Kidney (tissue), 22 donors: ENCODE data around the gene RPF1. TPM values are rescaled to one million over a fixed set of nuclear protein-coding genes. Genes with fewer than 3 reads are reported as not detected.

Experiments
- DNase-seq, 5 donors: peaks; one replicate each; pipeline ENCODE4 v3.0.0-alpha.2; 2013 to 2020
- FAIRE-seq: peaks from 2 replicates; lab custom pipeline; 2012; peaks lifted over from hg19 to GRCh38; lab: Jason Lieb, UNC
- H3K27ac ChIP-seq, 2 donors: one replicate each; pipeline ENCODE4 v1.7.0; 2013; ENCODE audit warnings: low read depth in 2 of 2, low read length in 2 of 2, inconsistent platforms in 1 of 2
- H3K27me3 ChIP-seq: one replicate; pipeline ENCODE4 v1.7.1; 2013; ENCODE audit warnings: low read length, inconsistent platforms; ENCODE audit not compliant: control insufficient read depth, insufficient read depth
- H3K36me3 ChIP-seq, 3 donors: one replicate each; pipeline versions ENCODE4 v1.7.0 to v1.7.1; 2013; ENCODE audit warnings: low read length in 3 of 3, control low read depth in 1 of 3, inconsistent platforms in 1 of 3; ENCODE audit not compliant: insufficient read depth in 3 of 3, control insufficient read depth in 2 of 3
- H3K4me1 ChIP-seq, 3 donors: one replicate each; pipeline versions ENCODE4 v1.7.0 to v1.7.1; 2013; ENCODE audit warnings: low read length in 3 of 3, inconsistent platforms in 1 of 3, low read depth in 1 of 3; ENCODE audit not compliant: control insufficient read depth in 2 of 3, insufficient read depth in 2 of 3
- H3K4me3 ChIP-seq, 3 donors: one replicate each; pipeline versions ENCODE4 v1.7.0 to v1.8.1; 2013; ENCODE audit warnings: low read length in 3 of 3, control low read depth in 1 of 3, inconsistent platforms in 1 of 3
- H3K9ac ChIP-seq, 3 donors: one replicate each; pipeline versions ENCODE4 v1.7.0 to v1.7.1; 2013; ENCODE audit warnings: low read length in 3 of 3, control low read depth in 1 of 3, inconsistent platforms in 1 of 3
- H3K9me3 ChIP-seq, 3 donors: one replicate each; pipeline versions ENCODE4 v1.7.0 to v1.7.1; 2013; ENCODE audit warnings: low read length in 3 of 3, control low read depth in 1 of 3, inconsistent platforms in 1 of 3; ENCODE audit not compliant: control insufficient read depth in 2 of 3, insufficient read depth in 1 of 3
- CTCF ChIP-seq: IDR thresholded peaks from 3 replicates; pipeline ENCODE4 v1.5.1; 2012; ENCODE audit warnings: mild to moderate bottlenecking, moderate library complexity, borderline replicate concordance; ENCODE audit not compliant: insufficient read depth; ENCODE audit errors: extremely low read depth
- intact Hi-C: fragments of 100-400 bp; cut with DNase I; formaldehyde crosslinking; loops from one replicate; pipeline ENCODE4 v1.11.1; 2022
- long read RNA-seq, 10 donors: library from polyadenylated mRNA in 1 of 10; unstranded in 1 of 10; transcript quantifications; one replicate each; pipeline ENCODE4 v2.0.0 and lab custom pipeline, GENCODE V29; 2021 to 2026
- polyA plus RNA-seq: library from polyadenylated mRNA; stranded (reverse); fragments of 350-450 nt; fragmentation: Illumina TruSeq; extraction: RNeasy Lipid Tissue Mini Kit (QIAGEN cat#74804); gene quantifications from one replicate; pipeline ENCODE4 v1.2.3, GENCODE V29; 2014; ENCODE audit warnings: low read depth, low replicate concordance; ENCODE audit not compliant: insufficient read depth
- total RNA-seq: library from RNA; stranded (reverse); fragmentation: NEBNext Ultra II Directional; extraction: Animal tissue kit (Norgen Biotek cat#: 25700); gene quantifications from one replicate; pipeline ENCODE4 v1.2.1, GENCODE V29; 2021
- donor health status: control.
- donor health status: control.
- donor health status: control.
- donor health status: control.
- donor health status: control.
- donor health status: DM: yes; HTN: yes; CAD: no.
- donor health status: Normal renal cell carcinoma (clear cell type).

The RPF1 gene
- total RNA-seq (29.6 TPM), polyA plus RNA-seq (44.1 TPM)
- long read RNA-seq, donor 1, transcript RPF1-201 (9 exons, 1,385 nt): major isoform, 5 of 633 reads
- long read RNA-seq, donor 1, partial matches to known transcripts: 109 of 633 reads
- long read RNA-seq, donor 1, other reads (novel, unspliced or antisense): 519 of 633 reads
- long read RNA-seq, donor 2, transcript RPF1-201 (9 exons, 1,385 nt): major isoform, 20 of 509 reads
- long read RNA-seq, donor 2, partial matches to known transcripts: 61 of 509 reads
- long read RNA-seq, donor 2, other reads (novel, unspliced or antisense): 427 of 509 reads
- long read RNA-seq, donor 3, transcript RPF1-201 (9 exons, 1,385 nt): major isoform, 17 of 36 reads
- long read RNA-seq, donor 3, partial matches to known transcripts: 18 of 36 reads
- long read RNA-seq, donor 3, other reads (novel, unspliced or antisense): 0 of 36 reads
- long read RNA-seq, donor 4, transcript RPF1-201 (9 exons, 1,385 nt): major isoform, 13 of 13 reads
- long read RNA-seq, donor 4, partial matches to known transcripts: 0 of 13 reads
- long read RNA-seq, donor 4, other reads (novel, unspliced or antisense): 0 of 13 reads
- long read RNA-seq, donor 5: 0 reads
- long read RNA-seq, donor 6, transcript RPF1-201 (9 exons, 1,385 nt): major isoform, 33 of 1,071 reads
- long read RNA-seq, donor 6, partial matches to known transcripts: 161 of 1,071 reads
- long read RNA-seq, donor 6, other reads (novel, unspliced or antisense): 874 of 1,071 reads
- long read RNA-seq, donor 7, transcript RPF1-201 (9 exons, 1,385 nt): major isoform, 15 of 16 reads
- long read RNA-seq, donor 7, partial matches to known transcripts: 1 of 16 reads
- long read RNA-seq, donor 7, other reads (novel, unspliced or antisense): 0 of 16 reads
- long read RNA-seq, donor 8, transcript RPF1-201 (9 exons, 1,385 nt): major isoform, 9 of 695 reads
- long read RNA-seq, donor 8, partial matches to known transcripts: 655 of 695 reads
- long read RNA-seq, donor 8, other reads (novel, unspliced or antisense): 31 of 695 reads
- long read RNA-seq, donor 9, transcript RPF1-201 (9 exons, 1,385 nt): major isoform, 5 of 5 reads
- long read RNA-seq, donor 9, partial matches to known transcripts: 0 of 5 reads
- long read RNA-seq, donor 9, other reads (novel, unspliced or antisense): 0 of 5 reads
- long read RNA-seq, donor 10, transcript RPF1-201 (9 exons, 1,385 nt): major isoform, 11 of 28 reads
- long read RNA-seq, donor 10, partial matches to known transcripts: 15 of 28 reads
- long read RNA-seq, donor 10, other reads (novel, unspliced or antisense): 0 of 28 reads

GRCh38 chr1:84478876-84479868 is at the start of gene RPF1:
Gene RPF1, plus strand, starts transcription at chr1:84479266. Its CDS starts 16 bp downstream, at chr1:84479282.
- no peak for TF ChIP-seq CTCF
- intact Hi-C loops: no loop called here
- Histone ChIP-seq H3K9ac (peak within 1 kb of the TSS; percentile 66 to 85 (median 85)), H3K27ac (peak within 1 kb of the TSS; percentile 11 to 63), H3K36me3 (peaks cover 4 to 11% (median 5%) of the 10 kb centered on the region in 3 donors), H3K4me3 (peak within 1 kb of the TSS; percentile 78 to 99 (median 93)), H3K27me3 (peaks cover 2% of the 10 kb centered on the region), H3K9me3 (peaks cover 0 to 6% (median 0%) of the 10 kb centered on the region in 3 donors), H3K4me1 (peaks cover 0 to 2% (median 0%) of the 10 kb centered on the region in 3 donors)
- DNase-seq (peak; percentile 83 to 94 (median 90)), FAIRE-seq (no peak)

GRCh38 chr1:84430546-84430945 is 48.5 kb upstream of the RPF1 start:
- Histone ChIP-seq H3K36me3 (no peaks in the 10 kb centered on the region), H3K4me1 (no peaks in the 10 kb centered on the region), H3K27me3 (no peaks in the 10 kb centered on the region), H3K9ac (no peak overlapping the region), H3K9me3 (no peaks in the 10 kb centered on the region), H3K27ac (no peak overlapping the region), H3K4me3 (no peak overlapping the region)
- no peak for TF ChIP-seq CTCF
- no peak for DNase-seq
- intact Hi-C loops: loop anchor here (10.0 kb wide), 1 partner anchor 324 kb away; no protein-coding TSS in a partner anchor
- no peak for FAIRE-seq
